ENCODE measurements around the gene PI3. TPM values are rescaled to one million over a fixed set of nuclear protein-coding genes. Genes with fewer than 3 reads are reported as not detected.

PI3 gene
- total RNA-seq, 1 donor from 2014 or later: not detected

DNA sequence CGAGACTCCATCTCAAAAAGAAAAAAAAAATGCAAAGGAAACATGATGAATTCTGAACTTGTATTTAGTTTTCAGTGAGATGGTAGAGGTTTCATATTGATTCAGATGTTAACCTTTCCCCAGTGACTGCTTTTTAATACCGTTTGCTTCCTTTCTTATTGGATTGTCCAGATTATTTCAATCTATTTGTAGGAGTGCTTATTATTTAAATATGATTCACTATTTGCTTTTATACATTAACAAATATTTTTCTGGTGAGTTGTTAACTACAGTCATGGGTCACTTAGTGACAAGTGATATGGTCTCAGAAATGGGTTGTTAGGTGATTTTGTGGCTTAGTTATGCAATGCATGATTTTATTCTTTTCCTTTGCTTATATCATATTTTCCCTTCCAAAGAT is 8.4 kb downstream of the PI3 start:
- TF ChIP-seq, protein P1, sequence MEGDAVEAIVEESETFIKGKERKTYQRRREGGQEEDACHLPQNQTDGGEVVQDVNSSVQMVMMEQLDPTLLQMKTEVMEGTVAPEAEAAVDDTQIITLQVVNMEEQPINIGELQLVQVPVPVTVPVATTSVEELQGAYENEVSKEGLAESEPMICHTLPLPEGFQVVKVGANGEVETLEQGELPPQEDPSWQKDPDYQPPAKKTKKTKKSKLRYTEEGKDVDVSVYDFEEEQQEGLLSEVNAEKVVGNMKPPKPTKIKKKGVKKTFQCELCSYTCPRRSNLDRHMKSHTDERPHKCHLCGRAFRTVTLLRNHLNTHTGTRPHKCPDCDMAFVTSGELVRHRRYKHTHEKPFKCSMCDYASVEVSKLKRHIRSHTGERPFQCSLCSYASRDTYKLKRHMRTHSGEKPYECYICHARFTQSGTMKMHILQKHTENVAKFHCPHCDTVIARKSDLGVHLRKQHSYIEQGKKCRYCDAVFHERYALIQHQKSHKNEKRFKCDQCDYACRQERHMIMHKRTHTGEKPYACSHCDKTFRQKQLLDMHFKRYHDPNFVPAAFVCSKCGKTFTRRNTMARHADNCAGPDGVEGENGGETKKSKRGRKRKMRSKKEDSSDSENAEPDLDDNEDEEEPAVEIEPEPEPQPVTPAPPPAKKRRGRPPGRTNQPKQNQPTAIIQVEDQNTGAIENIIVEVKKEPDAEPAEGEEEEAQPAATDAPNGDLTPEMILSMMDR (IDR thresholded peaks at IDR 0.05; ENCODE audit: unreplicated experiment): no peak
- Mint-ChIP-seq H3K9me3 (ENCODE audit: unreplicated experiment) (no peaks in the 10 kb centered on the region), H3K4me1 (ENCODE audit: unreplicated experiment) (peaks cover 9% of the 10 kb centered on the region), H3K27me3 (ENCODE audit: unreplicated experiment) (peaks cover 3% of the 10 kb centered on the region), H3K4me3 (ENCODE audit: unreplicated experiment) (no peak overlapping the region), H3K36me3 (ENCODE audit: low read depth, unreplicated experiment) (no peaks in the 10 kb centered on the region), H3K27ac (ENCODE audit: unreplicated experiment) (no peak overlapping the region)
- no peak for DNase-seq (ENCODE audit: low spot score)

DNA sequence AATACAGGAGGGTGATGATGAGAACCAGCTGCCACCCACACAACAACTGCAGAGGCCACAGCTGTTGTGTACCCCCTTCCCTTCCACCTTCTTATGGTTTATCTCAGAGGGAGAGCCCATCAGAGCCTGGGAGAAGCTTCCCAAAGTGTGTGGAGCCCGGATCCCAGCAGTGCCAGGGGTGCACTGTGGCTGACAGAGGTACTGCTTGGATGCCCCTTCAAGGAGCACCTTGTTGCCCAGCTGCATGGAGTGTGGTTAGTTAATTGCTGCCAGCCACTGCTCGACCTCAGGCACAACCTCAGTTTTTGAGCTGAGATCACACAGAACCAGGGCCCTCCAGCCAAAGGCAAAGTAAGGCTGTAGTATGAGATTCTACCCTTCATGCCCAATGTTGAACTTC is 13.0 kb downstream of the PI3 start:
- Mint-ChIP-seq H3K27me3 (ENCODE audit: unreplicated experiment) (no peaks in the 10 kb centered on the region), H3K4me3 (ENCODE audit: unreplicated experiment) (no peak overlapping the region)

DNA sequence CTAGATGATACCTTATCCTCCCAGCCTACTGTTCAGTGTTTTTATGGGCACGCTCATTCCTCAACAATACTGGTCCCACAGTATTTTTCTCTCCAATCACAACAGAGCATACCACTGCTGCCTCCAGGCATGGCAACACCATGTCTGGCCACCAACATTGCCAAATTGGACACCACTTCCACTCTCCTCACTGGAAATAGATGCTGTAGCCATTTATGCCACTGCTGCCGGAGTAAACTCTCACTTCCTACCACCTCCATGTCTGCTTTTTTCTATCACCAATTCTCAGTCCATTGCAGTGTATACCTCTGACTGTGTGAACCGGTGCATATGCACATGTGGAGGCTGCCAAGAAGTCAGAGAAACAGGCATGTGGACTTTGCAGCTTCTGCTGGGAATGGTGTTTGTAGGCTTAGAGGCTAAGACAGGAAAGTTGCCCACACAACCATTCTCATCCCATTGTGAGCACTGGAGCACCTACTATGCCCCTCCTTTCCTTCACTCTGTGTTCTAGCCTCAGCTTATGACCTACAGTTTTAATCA is 14.4 kb downstream of the PI3 start:
- Mint-ChIP-seq H3K4me1 (ENCODE audit: unreplicated experiment) (no peaks in the 10 kb centered on the region), H3K27me3 (ENCODE audit: unreplicated experiment) (no peaks in the 10 kb centered on the region), H3K36me3 (ENCODE audit: low read depth, unreplicated experiment) (no peaks in the 10 kb centered on the region), H3K9me3 (ENCODE audit: unreplicated experiment) (no peaks in the 10 kb centered on the region), H3K4me3 (ENCODE audit: unreplicated experiment) (no peak overlapping the region), H3K27ac (ENCODE audit: unreplicated experiment) (no peak overlapping the region)
- no peak for DNase-seq (ENCODE audit: low spot score)
- TF ChIP-seq, protein P1 (IDR thresholded peaks at IDR 0.05; ENCODE audit: unreplicated experiment): no peak

More for the DNA sequence above, 13.0 kb downstream of the PI3 start:
- DNase-seq (ENCODE audit: low spot score): no peak
- H3K36me3 Mint-ChIP-seq (ENCODE audit: low read depth, unreplicated experiment): no peaks in the 10 kb centered on the region
- no peaks in the 10 kb centered on the region for H3K4me1 Mint-ChIP-seq (ENCODE audit: unreplicated experiment)
- no peak overlapping the region for H3K27ac Mint-ChIP-seq (ENCODE audit: unreplicated experiment)
- no peaks in the 10 kb centered on the region for H3K9me3 Mint-ChIP-seq (ENCODE audit: unreplicated experiment)
- TF ChIP-seq, protein P1 (IDR thresholded peaks at IDR 0.05; ENCODE audit: unreplicated experiment): no peak

DNA sequence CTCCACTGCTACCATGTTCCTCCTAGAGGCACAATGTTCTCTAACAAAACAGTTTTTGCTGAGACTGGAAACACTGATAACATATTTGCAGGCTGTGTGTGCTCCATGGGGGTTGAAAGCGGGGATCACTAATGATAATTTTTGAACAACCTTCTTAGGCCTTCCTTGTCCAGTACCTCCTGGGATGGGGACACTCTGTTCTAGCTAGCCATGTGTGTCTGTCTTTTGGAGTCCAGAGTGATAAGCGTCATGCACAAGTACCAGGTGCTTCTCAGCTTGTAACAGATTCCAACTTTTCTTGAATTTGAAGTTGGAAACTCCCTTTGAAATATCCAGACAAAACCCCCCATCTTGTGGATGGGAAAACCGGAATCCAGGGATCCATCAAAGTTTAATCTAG is 15.2 kb downstream of the PI3 start:
- H3K4me1 Mint-ChIP-seq (ENCODE audit: unreplicated experiment): no peaks in the 10 kb centered on the region
- no peaks in the 10 kb centered on the region for H3K9me3 Mint-ChIP-seq (ENCODE audit: unreplicated experiment)
- no peak overlapping the region for H3K27ac Mint-ChIP-seq (ENCODE audit: unreplicated experiment)
- no peaks in the 10 kb centered on the region for H3K36me3 Mint-ChIP-seq (ENCODE audit: low read depth, unreplicated experiment)
- no peaks in the 10 kb centered on the region for H3K27me3 Mint-ChIP-seq (ENCODE audit: unreplicated experiment)
- no peak for DNase-seq (ENCODE audit: low spot score)
- no peak overlapping the region for H3K4me3 Mint-ChIP-seq (ENCODE audit: unreplicated experiment)
- TF ChIP-seq, protein P1 (IDR thresholded peaks at IDR 0.05; ENCODE audit: unreplicated experiment): no peak

DNA sequence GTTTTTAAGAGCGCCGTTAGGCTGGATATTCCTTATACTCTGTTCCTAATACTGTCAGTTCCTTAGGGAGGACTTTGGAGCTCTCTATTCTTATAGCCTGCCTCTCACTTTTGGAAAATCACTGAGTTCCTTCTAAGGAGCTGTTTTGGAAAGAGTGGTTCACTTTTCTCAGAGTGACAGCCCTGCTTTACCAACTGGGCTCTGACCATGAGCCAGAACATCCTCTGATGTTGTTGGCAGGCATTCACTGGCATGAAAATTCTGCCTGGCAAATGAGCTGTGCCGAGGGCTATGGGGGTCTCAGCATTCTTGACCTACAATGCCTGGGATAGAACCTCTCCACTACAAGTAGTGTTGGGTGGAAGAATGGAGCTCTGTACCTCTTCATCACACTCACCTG is 17.2 kb downstream of the PI3 start:
- Mint-ChIP-seq H3K27ac (ENCODE audit: unreplicated experiment) (no peak overlapping the region), H3K9me3 (ENCODE audit: unreplicated experiment) (no peaks in the 10 kb centered on the region), H3K4me1 (ENCODE audit: unreplicated experiment) (no peaks in the 10 kb centered on the region), H3K27me3 (ENCODE audit: unreplicated experiment) (no peaks in the 10 kb centered on the region), H3K4me3 (ENCODE audit: unreplicated experiment) (no peak overlapping the region), H3K36me3 (ENCODE audit: low read depth, unreplicated experiment) (no peaks in the 10 kb centered on the region)
- no peak for DNase-seq (ENCODE audit: low spot score)
- TF ChIP-seq, protein P1 (IDR thresholded peaks at IDR 0.05; ENCODE audit: unreplicated experiment): no peak
